Measurements from ENCODE around the gene SOX18. TPM values are rescaled to one million over a fixed set of nuclear protein-coding genes. Genes with fewer than 3 reads are reported as not detected.

Gene SOX18
- total and polyA plus RNA-seq, 2 of the 13 experiments (the other 11 are each of a cell fraction or from before 2014, with no cell fraction given), result 1.6 to 1.9 TPM

GRCh38 chr20:64055396-64055892 lies 6.0 kb upstream of the SOX18 start (continued):
- TF ChIP-seq HBP1 (CRISPR knock-in tag; IDR thresholded peaks at IDR 0.05; ENCODE audit: low read depth), result peak; percentile 15; the same call in 1 of the 2 replicates
- peak; percentile 87 for TF ChIP-seq ADNP (CRISPR knock-in tag; IDR thresholded peaks at IDR 0.05)
- TF ChIP-seq ZMYM4 (CRISPR knock-in tag; IDR thresholded peaks at IDR 0.05), result no peak
- TF ChIP-seq, protein P1, sequence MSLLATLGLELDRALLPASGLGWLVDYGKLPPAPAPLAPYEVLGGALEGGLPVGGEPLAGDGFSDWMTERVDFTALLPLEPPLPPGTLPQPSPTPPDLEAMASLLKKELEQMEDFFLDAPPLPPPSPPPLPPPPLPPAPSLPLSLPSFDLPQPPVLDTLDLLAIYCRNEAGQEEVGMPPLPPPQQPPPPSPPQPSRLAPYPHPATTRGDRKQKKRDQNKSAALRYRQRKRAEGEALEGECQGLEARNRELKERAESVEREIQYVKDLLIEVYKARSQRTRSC (CRISPR knock-in tag; IDR thresholded peaks at IDR 0.05; ENCODE audit: low read depth), result no peak
- 0 out of 2 replicates have a peak, but pooled peaks have one; percentile 15 for TF ChIP-seq ZNF280D (CRISPR knock-in tag; IDR thresholded peaks at IDR 0.05)
- TF ChIP-seq ZNF749 (CRISPR knock-in tag; IDR thresholded peaks at IDR 0.05; ENCODE audit: borderline replicate concordance), result 0 out of 2 replicates have a peak, but pooled peaks have one; percentile 4
- peak; percentile 11; the same call in 1 of the 2 replicates for TF ChIP-seq ZNF501 (CRISPR knock-in tag; IDR thresholded peaks at IDR 0.05)
- TF ChIP-seq ZNF747 (CRISPR knock-in tag; IDR thresholded peaks at IDR 0.05; ENCODE audit: borderline replicate concordance), result peak; percentile 12; the same call in 1 of the 2 replicates
- TF ChIP-seq MIER3 (CRISPR knock-in tag; IDR thresholded peaks at IDR 0.05; ENCODE audit: borderline replicate concordance), result no peak
- TF ChIP-seq ZSCAN29 (CRISPR knock-in tag; conservative IDR thresholded peaks at IDR 0.05), result peak; percentile 32; the same call in 1 of the 2 replicates
- TF ChIP-seq ZMYM3 (CRISPR knock-in tag; IDR thresholded peaks at IDR 0.05), result peak; percentile 100
- TF ChIP-seq ZFP36 (IDR thresholded peaks at IDR 0.05; ENCODE audit: borderline replicate concordance, low read depth, low read length, partially characterized antibody), result no peak
- TF ChIP-seq ZNF367 (CRISPR knock-in tag; IDR thresholded peaks at IDR 0.05; ENCODE audit: borderline replicate concordance), result no peak

Data from HepG2 (cell line).